Activated naive CD4-positive, alpha-beta T cell treated with anti-CD3 and anti-CD28 coated beads, Interleukin-2, amount 10 ng/mL, durations not matched to agents 5 hours and 36 hours (primary cell): ENCODE data around the gene STUB1. TPM values are rescaled to one million over a fixed set of nuclear protein-coding genes. Genes with fewer than 3 reads are reported as not detected.

Source experiments
- total RNA-seq, 2 experiments: library from RNA; stranded (reverse); gene quantifications; one replicate each; pipeline ENCODE4 v1.2.3, GENCODE V29; 2021

STUB1 gene
- total RNA-seq, result 10 to 100 TPM; 61.4 to 61.7 TPM

GRCh38 chr16:679814-680624 is at the start of gene STUB1:
Gene STUB1, plus strand, starts transcription at chr16:680410. Its CDS starts 116 bp downstream, at chr16:680526.

GRCh38 chr16:630815-631405 is 49.3 kb upstream of the STUB1 start, which contains the start of gene WFIKKN1:
Gene WFIKKN1, plus strand, starts transcription at chr16:630985. Its CDS starts 269 bp downstream, at chr16:631254.

GRCh38 chr16:636206-637080 is 43.8 kb upstream of the STUB1 start, which contains the start of gene METTL26:
Gene METTL26, minus strand, starts transcription at chr16:636305. Its CDS starts 15 bp downstream, at chr16:636290.

GRCh38 chr16:641326-642188 is 38.7 kb upstream of the STUB1 start, which contains the start of gene MCRIP2:
Gene MCRIP2, plus strand, starts transcription at chr16:641828. Its CDS starts 164 bp downstream, at chr16:641992.

GRCh38 chr16:648781-649589 is 31.2 kb upstream of the STUB1 start, which contains the start of gene WDR90:
Gene WDR90, plus strand, starts transcription at chr16:649365. Its CDS starts 52 bp downstream, at chr16:649417.

GRCh38 chr16:667780-668518 is 12.3 kb upstream of the STUB1 start, which contains the start of gene RHOT2:
Gene RHOT2, plus strand, starts transcription at chr16:668132. Its CDS starts 68 bp downstream, at chr16:668200.

GRCh38 chr16:674968-675883 is 5.0 kb upstream of the STUB1 start, which contains the start of gene RHBDL1:
Gene RHBDL1, plus strand, starts transcription at chr16:675671. Its CDS starts 120 bp downstream, at chr16:675791.

GRCh38 chr16:684071-684794 is 4.0 kb downstream of the STUB1 start, which contains the start of gene JMJD8:
Gene JMJD8, minus strand, starts transcription at chr16:684334. Its CDS starts 15 bp downstream, at chr16:684319.

GRCh38 chr16:705431-706188 is 25.4 kb downstream of the STUB1 start, which contains the start of gene FBXL16:
Gene FBXL16, minus strand, starts transcription at chr16:705801. Its CDS starts 8,396 bp downstream, at chr16:697405.

GRCh38 chr16:714558-715476 is 34.6 kb downstream of the STUB1 start, which contains the start of gene METRN:
Gene METRN, plus strand, starts transcription at chr16:715118. Its CDS starts 172 bp downstream, at chr16:715290.

GRCh38 chr16:720990-721764 is 41.0 kb downstream of the STUB1 start, which contains the start of gene ANTKMT:
Gene ANTKMT, plus strand, starts transcription at chr16:721146. Its CDS starts 129 bp downstream, at chr16:721275.

GRCh38 chr16:726438-727290 is 46.5 kb downstream of the STUB1 start, which contains the start of the genes CCDC78 and HAGHL:
Gene CCDC78, minus strand, starts transcription at chr16:726443. Its CDS starts 76 bp downstream, at chr16:726367.
Gene HAGHL, plus strand, starts transcription at chr16:727106. Its CDS starts 404 bp downstream, at chr16:727510.

